ENCODE results near the gene ZNF827.

Gene ZNF827

GRCh38 chr4:145885666-145886065, 53.0 kb downstream of the ZNF827 start:
- Histone ChIP-seq H3K9ac (ENCODE audit: low read length) (no peak overlapping the region), H3K9me3 (ENCODE audit: low read length) (no peaks in the 10 kb centered on the region), H3K27me3 (ENCODE audit: control insufficient read depth in 1 of 2, insufficient read depth in 2 of 2, low read length in 2 of 2) (no peaks in the 10 kb centered on the region), H3K4me1 (ENCODE audit: insufficient read depth, low read length) (peaks cover 46% of the 10 kb centered on the region), H3K4me3 (ENCODE audit: low read depth in 1 of 2, low read length in 2 of 2) (no peak overlapping the region), H3K27ac (ENCODE audit: low read depth, low read length) (no peak overlapping the region), H3K36me3 (ENCODE audit: insufficient read depth, low read length) (peaks cover 9% of the 10 kb centered on the region)

DNA sequence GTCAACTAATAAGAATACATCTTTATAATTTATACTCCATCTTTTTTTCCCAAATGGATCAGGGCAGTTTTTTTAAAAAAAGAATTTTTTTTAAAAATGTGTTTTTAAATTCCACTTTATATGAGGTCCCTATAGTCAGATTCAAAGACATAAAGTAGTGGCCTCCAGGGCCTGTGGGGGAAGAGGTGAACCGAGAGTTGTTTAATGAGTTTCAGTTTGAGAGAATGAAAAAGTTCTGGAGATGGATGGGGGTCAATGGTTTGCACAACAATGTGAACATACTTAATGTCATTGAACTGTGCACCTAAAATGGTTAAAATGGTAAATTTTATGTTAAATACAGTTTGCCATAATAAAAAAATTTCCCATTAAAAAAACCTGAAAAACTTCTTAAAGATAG, 53.8 kb downstream of the ZNF827 start:
- no peak overlapping the region for H3K4me3 ChIP-seq (ENCODE audit: low read depth in 1 of 2, low read length in 2 of 2)
- peaks cover 9% of the 10 kb centered on the region for H3K36me3 ChIP-seq (ENCODE audit: insufficient read depth, low read length)
- no peak overlapping the region for H3K9ac ChIP-seq (ENCODE audit: low read length)
- no peak overlapping the region for H3K27ac ChIP-seq (ENCODE audit: low read depth, low read length)
- peaks cover 52% of the 10 kb centered on the region for H3K4me1 ChIP-seq (ENCODE audit: insufficient read depth, low read length)
- H3K9me3 ChIP-seq (ENCODE audit: low read length) = no peaks in the 10 kb centered on the region
- no peaks in the 10 kb centered on the region for H3K27me3 ChIP-seq (ENCODE audit: control insufficient read depth in 1 of 2, insufficient read depth in 2 of 2, low read length in 2 of 2)

- H3K27ac ChIP-seq (ENCODE audit: low read depth, low read length) = no peak overlapping the region
- H3K9ac ChIP-seq (ENCODE audit: low read length) = no peak overlapping the region
Observed at GRCh38 chr4:145883101-145883694, 55.4 kb downstream of the ZNF827 start.

DNA sequence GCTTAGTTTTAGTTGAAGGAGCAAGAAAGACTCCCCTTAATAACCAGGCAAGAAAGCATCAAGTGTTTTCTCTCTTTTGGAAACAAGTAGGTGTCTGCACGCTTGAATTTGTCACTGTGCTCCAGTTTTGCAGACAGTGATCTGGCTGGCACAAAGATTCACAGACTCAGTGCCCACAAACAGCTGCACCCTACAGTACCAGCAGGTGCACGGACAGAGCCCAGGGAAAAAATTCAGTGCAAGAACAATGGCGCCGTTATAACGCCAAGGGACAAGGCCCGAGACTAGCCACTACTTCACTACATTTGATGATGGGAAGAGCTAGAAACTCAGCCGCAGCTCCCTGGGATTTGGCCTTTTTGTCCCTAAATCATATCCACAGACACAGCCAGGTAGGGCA, 56.0 kb downstream of the ZNF827 start:
- Histone ChIP-seq H3K4me3 (ENCODE audit: low read depth in 1 of 2, low read length in 2 of 2) (no peak overlapping the region), H3K36me3 (ENCODE audit: insufficient read depth, low read length) (peaks cover 9% of the 10 kb centered on the region), H3K27me3 (ENCODE audit: control insufficient read depth in 1 of 2, insufficient read depth in 2 of 2, low read length in 2 of 2) (no peaks in the 10 kb centered on the region), H3K9me3 (ENCODE audit: low read length) (no peaks in the 10 kb centered on the region), H3K9ac (ENCODE audit: low read length) (no peak overlapping the region), H3K27ac (ENCODE audit: low read depth, low read length) (no peak overlapping the region), H3K4me1 (ENCODE audit: insufficient read depth, low read length) (peaks cover 56% of the 10 kb centered on the region)

More at GRCh38 chr4:145883101-145883694, 55.4 kb downstream of the ZNF827 start:
- H3K4me1 ChIP-seq (ENCODE audit: insufficient read depth, low read length) = peaks cover 62% of the 10 kb centered on the region
- H3K4me3 ChIP-seq (ENCODE audit: low read depth in 1 of 2, low read length in 2 of 2) = no peak overlapping the region
- no peaks in the 10 kb centered on the region for H3K27me3 ChIP-seq (ENCODE audit: control insufficient read depth in 1 of 2, insufficient read depth in 2 of 2, low read length in 2 of 2)
- no peaks in the 10 kb centered on the region for H3K9me3 ChIP-seq (ENCODE audit: low read length)
- H3K36me3 ChIP-seq (ENCODE audit: insufficient read depth, low read length) = peaks cover 9% of the 10 kb centered on the region

DNA sequence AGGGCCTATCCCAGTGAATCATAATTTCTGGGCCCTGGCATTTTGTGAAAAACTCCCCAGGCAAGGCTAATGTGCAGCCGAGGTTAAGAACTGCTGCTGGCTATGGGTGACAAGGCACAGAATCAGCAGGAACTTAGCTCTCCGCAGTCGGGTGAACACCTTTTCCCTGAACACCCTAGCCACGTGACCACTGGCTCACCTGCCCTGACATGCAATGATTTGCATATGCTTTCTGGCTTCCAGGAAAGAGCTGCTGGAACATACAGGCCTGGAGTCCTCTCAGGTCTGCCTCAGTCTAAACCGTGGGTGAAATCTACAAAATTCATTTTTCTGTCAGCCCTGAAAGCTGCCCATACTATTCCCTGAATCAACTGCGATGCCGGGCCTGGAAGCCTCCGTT, 56.6 kb downstream of the ZNF827 start:
- Histone ChIP-seq H3K9me3 (ENCODE audit: low read length) (no peaks in the 10 kb centered on the region), H3K27ac (ENCODE audit: low read depth, low read length) (no peak overlapping the region), H3K4me3 (ENCODE audit: low read depth in 1 of 2, low read length in 2 of 2) (no peak overlapping the region), H3K36me3 (ENCODE audit: insufficient read depth, low read length) (peaks cover 9% of the 10 kb centered on the region), H3K9ac (ENCODE audit: low read length) (no peak overlapping the region), H3K27me3 (ENCODE audit: control insufficient read depth in 1 of 2, insufficient read depth in 2 of 2, low read length in 2 of 2) (no peaks in the 10 kb centered on the region), H3K4me1 (ENCODE audit: insufficient read depth, low read length) (peaks cover 50% of the 10 kb centered on the region)

DNA sequence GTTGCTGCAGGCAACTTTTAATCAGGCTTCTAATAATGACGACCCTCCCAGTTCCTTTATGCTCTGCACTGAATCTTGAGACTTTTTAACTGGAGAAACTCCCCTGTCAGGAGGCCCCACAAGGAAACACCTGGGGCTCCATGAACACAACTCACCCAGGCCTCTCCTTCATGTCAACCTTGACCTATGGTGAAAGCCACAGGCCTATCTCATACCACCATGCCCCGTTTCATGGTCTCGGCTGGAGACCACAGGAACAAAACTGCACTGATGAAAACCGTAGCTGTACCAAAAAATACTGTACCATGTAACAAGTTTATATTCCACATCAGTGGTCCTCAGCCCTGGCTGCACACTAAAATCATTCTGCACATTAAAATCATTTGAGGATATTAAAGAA, 57.0 kb downstream of the ZNF827 start:
- Histone ChIP-seq H3K36me3 (ENCODE audit: insufficient read depth, low read length) (peaks cover 9% of the 10 kb centered on the region), H3K9ac (ENCODE audit: low read length) (no peak overlapping the region), H3K4me1 (ENCODE audit: insufficient read depth, low read length) (peaks cover 46% of the 10 kb centered on the region)

DNA sequence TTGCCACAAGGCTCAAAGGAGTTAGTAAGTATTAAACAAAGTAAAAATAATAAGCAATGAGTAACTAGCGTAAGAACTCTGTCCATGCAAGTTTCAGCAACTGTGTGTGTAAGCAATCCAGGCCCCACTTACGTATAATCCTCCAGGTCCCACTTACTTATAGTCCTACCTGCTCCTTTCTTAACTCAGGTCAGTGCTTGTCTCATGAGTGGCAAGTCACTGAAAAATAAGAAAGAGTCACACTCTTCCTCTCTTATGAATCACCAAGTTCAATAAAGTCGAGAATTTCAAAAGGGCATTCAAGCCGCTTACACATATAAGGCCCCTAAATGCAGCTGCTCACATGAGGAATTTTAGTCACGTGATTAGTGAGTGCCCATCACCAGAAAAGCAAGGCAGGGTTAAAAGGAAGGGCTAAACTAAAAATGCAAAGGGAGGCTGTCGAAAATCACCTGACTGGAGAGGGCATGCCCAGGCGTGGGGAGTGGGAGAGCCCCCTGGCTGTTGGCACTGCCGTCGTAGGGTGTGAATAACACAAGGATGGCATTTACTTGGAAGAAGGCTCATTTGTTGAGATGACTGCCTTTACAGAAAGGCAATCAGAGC, 58.2 kb downstream of the ZNF827 start:
- H3K27me3 ChIP-seq (ENCODE audit: control insufficient read depth in 1 of 2, insufficient read depth in 2 of 2, low read length in 2 of 2) = no peaks in the 10 kb centered on the region
- peaks cover 3% of the 10 kb centered on the region for H3K36me3 ChIP-seq (ENCODE audit: insufficient read depth, low read length)
- H3K4me3 ChIP-seq (ENCODE audit: low read depth in 1 of 2, low read length in 2 of 2) = no peak overlapping the region
- no peak overlapping the region for H3K27ac ChIP-seq (ENCODE audit: low read depth, low read length)
- H3K9ac ChIP-seq (ENCODE audit: low read length) = no peak overlapping the region
- no peaks in the 10 kb centered on the region for H3K9me3 ChIP-seq (ENCODE audit: low read length)
- peaks cover 34% of the 10 kb centered on the region for H3K4me1 ChIP-seq (ENCODE audit: insufficient read depth, low read length)

More for the DNA sequence above, 57.0 kb downstream of the ZNF827 start:
- H3K9me3 ChIP-seq (ENCODE audit: low read length) = no peaks in the 10 kb centered on the region
- H3K27me3 ChIP-seq (ENCODE audit: control insufficient read depth in 1 of 2, insufficient read depth in 2 of 2, low read length in 2 of 2) = no peaks in the 10 kb centered on the region
- H3K27ac ChIP-seq (ENCODE audit: low read depth, low read length) = no peak overlapping the region
- no peak overlapping the region for H3K4me3 ChIP-seq (ENCODE audit: low read depth in 1 of 2, low read length in 2 of 2)

GRCh38 chr4:145879598-145879997, 59.0 kb downstream of the ZNF827 start:
- Histone ChIP-seq H3K4me3 (ENCODE audit: low read depth in 1 of 2, low read length in 2 of 2) (no peak overlapping the region), H3K4me1 (ENCODE audit: insufficient read depth, low read length) (peaks cover 31% of the 10 kb centered on the region), H3K27me3 (ENCODE audit: control insufficient read depth in 1 of 2, insufficient read depth in 2 of 2, low read length in 2 of 2) (no peaks in the 10 kb centered on the region), H3K9ac (ENCODE audit: low read length) (no peak overlapping the region), H3K36me3 (ENCODE audit: insufficient read depth, low read length) (no peaks in the 10 kb centered on the region), H3K27ac (ENCODE audit: low read depth, low read length) (no peak overlapping the region), H3K9me3 (ENCODE audit: low read length) (no peaks in the 10 kb centered on the region)

- H3K27ac ChIP-seq (ENCODE audit: low read depth, low read length) = no peak overlapping the region
- peaks cover 31% of the 10 kb centered on the region for H3K4me1 ChIP-seq (ENCODE audit: insufficient read depth, low read length)
- no peak overlapping the region for H3K9ac ChIP-seq (ENCODE audit: low read length)
- no peaks in the 10 kb centered on the region for H3K9me3 ChIP-seq (ENCODE audit: low read length)
- no peaks in the 10 kb centered on the region for H3K27me3 ChIP-seq (ENCODE audit: control insufficient read depth in 1 of 2, insufficient read depth in 2 of 2, low read length in 2 of 2)
- no peak overlapping the region for H3K4me3 ChIP-seq (ENCODE audit: low read depth in 1 of 2, low read length in 2 of 2)
- H3K36me3 ChIP-seq (ENCODE audit: insufficient read depth, low read length) = no peaks in the 10 kb centered on the region
Observed at GRCh38 chr4:145878501-145879435, 59.9 kb downstream of the ZNF827 start.

- H3K9me3 ChIP-seq (ENCODE audit: low read length) = no peaks in the 10 kb centered on the region
- no peak overlapping the region for H3K27ac ChIP-seq (ENCODE audit: low read depth, low read length)
- peaks cover 27% of the 10 kb centered on the region for H3K4me1 ChIP-seq (ENCODE audit: insufficient read depth, low read length)
- H3K36me3 ChIP-seq (ENCODE audit: insufficient read depth, low read length) = no peaks in the 10 kb centered on the region
- no peaks in the 10 kb centered on the region for H3K27me3 ChIP-seq (ENCODE audit: control insufficient read depth in 1 of 2, insufficient read depth in 2 of 2, low read length in 2 of 2)
- H3K9ac ChIP-seq (ENCODE audit: low read length) = no peak overlapping the region
- H3K4me3 ChIP-seq (ENCODE audit: low read depth in 1 of 2, low read length in 2 of 2) = no peak overlapping the region
Observed at GRCh38 chr4:145876531-145877180, 62.0 kb downstream of the ZNF827 start.

DNA sequence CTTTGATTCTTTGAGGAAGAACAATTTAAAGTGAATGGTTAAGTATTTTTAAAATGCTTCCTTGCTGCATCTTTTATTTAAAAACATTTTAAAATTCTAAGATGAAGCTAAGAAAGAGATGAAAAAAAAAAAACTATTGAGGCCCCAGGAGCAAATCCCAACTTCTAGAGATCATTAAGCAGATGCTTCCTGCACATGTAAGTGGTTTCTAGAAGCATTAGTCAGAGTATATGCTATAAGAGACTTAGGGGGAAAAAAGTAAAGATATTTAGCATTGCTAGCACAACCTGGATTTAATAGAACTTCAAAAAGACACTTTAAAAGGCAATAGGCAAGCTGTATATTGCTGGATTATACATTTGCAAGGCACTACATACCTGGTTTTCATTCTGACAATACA, 64.7 kb downstream of the ZNF827 start:
- no peaks in the 10 kb centered on the region for H3K27me3 ChIP-seq (ENCODE audit: control insufficient read depth in 1 of 2, insufficient read depth in 2 of 2, low read length in 2 of 2)
- H3K36me3 ChIP-seq (ENCODE audit: insufficient read depth, low read length) = no peaks in the 10 kb centered on the region
- H3K9me3 ChIP-seq (ENCODE audit: low read length) = no peaks in the 10 kb centered on the region
- peaks cover 2% of the 10 kb centered on the region for H3K4me1 ChIP-seq (ENCODE audit: insufficient read depth, low read length)
- H3K9ac ChIP-seq (ENCODE audit: low read length) = no peak overlapping the region
- no peak overlapping the region for H3K4me3 ChIP-seq (ENCODE audit: low read depth in 1 of 2, low read length in 2 of 2)
- no peak overlapping the region for H3K27ac ChIP-seq (ENCODE audit: low read depth, low read length)

Measured in muscle layer of colon (tissue), 2 donors.